ENCODE results near the gene ZCCHC17. TPM values are rescaled to one million over a fixed set of nuclear protein-coding genes. Genes with fewer than 3 reads are reported as not detected.

The ZCCHC17 gene
- total RNA-seq, 2 experiments from 2014 or later: 7.3 to 7.6 TPM

DNA sequence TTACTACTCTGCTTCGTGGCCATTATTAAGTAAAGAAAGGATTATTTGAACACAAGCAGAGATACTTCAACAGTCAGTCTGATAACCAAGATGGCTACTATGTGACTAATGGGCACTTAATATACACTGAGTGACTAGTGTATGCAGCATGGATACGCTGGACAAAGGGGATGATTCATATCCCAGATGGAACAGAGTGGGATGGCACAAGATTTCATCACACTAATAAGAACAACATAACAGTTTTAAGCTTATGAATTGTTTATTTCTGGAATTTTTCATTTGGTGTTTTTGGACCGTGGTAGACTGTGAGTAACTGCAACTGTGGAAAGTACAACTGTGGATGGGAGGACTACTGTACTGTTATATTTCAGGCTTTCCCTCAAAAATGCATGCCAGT, 9.4 kb downstream of the ZCCHC17 start:
- no peaks in the 10 kb centered on the region for H3K9me3 ChIP-seq (ENCODE audit: control insufficient read depth in 1 of 2, insufficient read depth in 1 of 2, low read length in 2 of 2)
- intact Hi-C loops (cut with DNase I, micrococcal nuclease): no loop called here
- Mint-ChIP-seq H3K4me3 (no peak overlapping the region), H3K27me3 (no peaks in the 10 kb centered on the region), H3K27ac (no peak overlapping the region), H3K4me1 (ENCODE audit: low read depth) (peaks cover 31% of the 10 kb centered on the region), H3K36me3 (ENCODE audit: low read depth) (peaks cover 53% of the 10 kb centered on the region), H3K9me3 (no peaks in the 10 kb centered on the region)
- H3K4me3 ChIP-seq (ENCODE audit: low read length): no peak overlapping the region
- POLR2A ChIA-PET: interaction anchor here (1.1 kb wide), 1 partner anchor 9 kb away, joined by 3 read pairs; the partner anchor contains the start of genes SNRNP40 and ZCCHC17
- no peak overlapping the region for H3K27ac ChIP-seq (ENCODE audit: low read depth in 1 of 2, low read length in 2 of 2)
- CTCF ChIA-PET: no interaction called here
- TF ChIP-seq, protein P1, sequence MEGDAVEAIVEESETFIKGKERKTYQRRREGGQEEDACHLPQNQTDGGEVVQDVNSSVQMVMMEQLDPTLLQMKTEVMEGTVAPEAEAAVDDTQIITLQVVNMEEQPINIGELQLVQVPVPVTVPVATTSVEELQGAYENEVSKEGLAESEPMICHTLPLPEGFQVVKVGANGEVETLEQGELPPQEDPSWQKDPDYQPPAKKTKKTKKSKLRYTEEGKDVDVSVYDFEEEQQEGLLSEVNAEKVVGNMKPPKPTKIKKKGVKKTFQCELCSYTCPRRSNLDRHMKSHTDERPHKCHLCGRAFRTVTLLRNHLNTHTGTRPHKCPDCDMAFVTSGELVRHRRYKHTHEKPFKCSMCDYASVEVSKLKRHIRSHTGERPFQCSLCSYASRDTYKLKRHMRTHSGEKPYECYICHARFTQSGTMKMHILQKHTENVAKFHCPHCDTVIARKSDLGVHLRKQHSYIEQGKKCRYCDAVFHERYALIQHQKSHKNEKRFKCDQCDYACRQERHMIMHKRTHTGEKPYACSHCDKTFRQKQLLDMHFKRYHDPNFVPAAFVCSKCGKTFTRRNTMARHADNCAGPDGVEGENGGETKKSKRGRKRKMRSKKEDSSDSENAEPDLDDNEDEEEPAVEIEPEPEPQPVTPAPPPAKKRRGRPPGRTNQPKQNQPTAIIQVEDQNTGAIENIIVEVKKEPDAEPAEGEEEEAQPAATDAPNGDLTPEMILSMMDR (IDR thresholded peaks at IDR 0.05): no peak
- H3K4me1 ChIP-seq (ENCODE audit: insufficient read depth, low read length): no peaks in the 10 kb centered on the region
- DNase-seq: no peak
- ATAC-seq (ENCODE audit: poor library complexity): no peak
- H3K27me3 ChIP-seq (ENCODE audit: control insufficient read depth in 1 of 2, insufficient read depth in 2 of 2, low read length in 2 of 2): no peaks in the 10 kb centered on the region
- H3K36me3 ChIP-seq (ENCODE audit: insufficient read depth, low read length): peaks cover 16% of the 10 kb centered on the region

DNA sequence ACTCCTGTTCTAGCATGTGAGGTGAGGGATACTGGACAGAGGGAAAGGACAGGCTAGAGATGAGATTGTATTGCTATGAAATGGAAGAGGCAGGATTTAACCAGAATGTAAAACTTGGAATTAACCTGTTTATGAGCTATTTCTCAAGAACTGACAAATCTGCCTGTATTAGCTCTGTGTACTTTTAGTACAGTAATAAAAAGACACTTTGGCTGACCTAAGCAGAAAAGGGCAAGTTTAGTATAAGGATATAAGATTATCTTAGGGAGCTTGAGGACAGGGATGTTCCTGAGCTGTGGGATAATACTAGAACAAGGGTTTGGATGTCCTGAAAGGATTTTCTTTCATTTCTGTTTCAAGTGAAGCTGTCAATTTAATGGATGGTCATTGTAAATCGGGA, 11.2 kb downstream of the ZCCHC17 start:
- H3K36me3 ChIP-seq (ENCODE audit: insufficient read depth, low read length): peaks cover 32% of the 10 kb centered on the region
- H3K4me1 Mint-ChIP-seq (ENCODE audit: low read depth): peaks cover 24% of the 10 kb centered on the region
- H3K4me3 Mint-ChIP-seq: no peak overlapping the region
- no peaks in the 10 kb centered on the region for H3K27me3 Mint-ChIP-seq
- H3K36me3 Mint-ChIP-seq (ENCODE audit: low read depth): peaks cover 59% of the 10 kb centered on the region
- H3K9me3 ChIP-seq (ENCODE audit: control insufficient read depth in 1 of 2, insufficient read depth in 1 of 2, low read length in 2 of 2): no peaks in the 10 kb centered on the region
- DNase-seq: no peak
- no peaks in the 10 kb centered on the region for H3K9me3 Mint-ChIP-seq
- TF ChIP-seq, protein P1 (IDR thresholded peaks at IDR 0.05): no peak
- intact Hi-C loops (cut with DNase I, micrococcal nuclease): no loop called here
- H3K27ac Mint-ChIP-seq: no peak overlapping the region
- H3K27ac ChIP-seq (ENCODE audit: low read depth in 1 of 2, low read length in 2 of 2): no peak overlapping the region
- ATAC-seq (ENCODE audit: poor library complexity): no peak
- ChIA-PET CTCF (interaction anchor here (0.9 kb wide), 1 partner anchor 10 kb away, joined by 3 read pairs; no protein-coding TSS in a partner anchor), POLR2A (interaction anchor here (1.3 kb wide), 1 partner anchor 12 kb away, joined by 5 read pairs; the partner anchor contains the start of genes SNRNP40 and ZCCHC17)
- no peak overlapping the region for H3K4me3 ChIP-seq (ENCODE audit: low read length)
- no peaks in the 10 kb centered on the region for H3K4me1 ChIP-seq (ENCODE audit: insufficient read depth, low read length)
- no peaks in the 10 kb centered on the region for H3K27me3 ChIP-seq (ENCODE audit: control insufficient read depth in 1 of 2, insufficient read depth in 2 of 2, low read length in 2 of 2)

DNA sequence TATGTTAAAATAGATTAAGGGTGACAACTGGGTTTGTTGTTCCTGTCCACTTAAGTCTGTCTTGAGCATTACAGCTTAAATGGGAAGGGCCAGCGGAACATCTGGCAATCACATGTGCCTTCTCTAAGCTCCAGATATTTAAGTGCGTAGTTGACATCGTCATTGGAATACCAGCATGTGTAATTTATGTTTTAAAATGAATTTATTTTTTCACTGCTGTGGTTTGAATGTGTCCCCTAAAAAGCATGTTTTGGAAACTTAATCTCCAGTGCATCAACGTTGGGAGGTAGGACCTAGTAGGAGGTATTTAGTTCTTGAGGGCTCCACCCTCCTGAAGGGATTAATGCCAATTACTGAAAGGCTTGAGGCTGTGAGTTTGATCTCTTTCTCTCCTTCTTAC, 13.4 kb downstream of the ZCCHC17 start:
- Histone ChIP-seq H3K36me3 (ENCODE audit: insufficient read depth, low read length) (peaks cover 49% of the 10 kb centered on the region), H3K9me3 (ENCODE audit: control insufficient read depth in 1 of 2, insufficient read depth in 1 of 2, low read length in 2 of 2) (no peaks in the 10 kb centered on the region), H3K27ac (ENCODE audit: low read depth in 1 of 2, low read length in 2 of 2) (no peak overlapping the region), H3K4me3 (ENCODE audit: low read length) (no peak overlapping the region), H3K4me1 (ENCODE audit: insufficient read depth, low read length) (no peaks in the 10 kb centered on the region), H3K27me3 (ENCODE audit: control insufficient read depth in 1 of 2, insufficient read depth in 2 of 2, low read length in 2 of 2) (no peaks in the 10 kb centered on the region)
- no peaks in the 10 kb centered on the region for H3K9me3 Mint-ChIP-seq
- TF ChIP-seq, protein P1 (IDR thresholded peaks at IDR 0.05): no peak
- no peak for DNase-seq
- no peak overlapping the region for H3K27ac Mint-ChIP-seq
- ChIA-PET CTCF (no interaction called here), POLR2A (no interaction called here)
- ATAC-seq (ENCODE audit: poor library complexity): no peak
- intact Hi-C loops (cut with DNase I, micrococcal nuclease): loop anchor here in 1 of 2 experiments (10.0 kb wide), 1 partner anchor 515 kb away; no protein-coding TSS in a partner anchor
- no peak overlapping the region for H3K4me3 Mint-ChIP-seq
- H3K27me3 Mint-ChIP-seq: no peaks in the 10 kb centered on the region
- peaks cover 70% of the 10 kb centered on the region for H3K36me3 Mint-ChIP-seq (ENCODE audit: low read depth)
- peaks cover 17% of the 10 kb centered on the region for H3K4me1 Mint-ChIP-seq (ENCODE audit: low read depth)

Measured in CD4-positive, alpha-beta T cell (primary cell).